NT2/D1 (cell line): Measurements from ENCODE around the gene UBE3D.

Experiments
- SUZ12 ChIP-seq: IDR thresholded peaks from 2 replicates; pipeline ENCODE4 v1.6.1; 2011; ENCODE audit not compliant: insufficient read length, insufficient read depth; ENCODE audit errors: extremely low read depth
- YY1 ChIP-seq: IDR thresholded peaks from 2 replicates; pipeline ENCODE4 v1.6.1; 2011; ENCODE audit not compliant: insufficient read length, insufficient read depth

- no peak for TF ChIP-seq YY1
- no peak for TF ChIP-seq SUZ12
Observed at GRCh38 chr6:82968708-82969107, 96.9 kb downstream of the UBE3D start.
